ENCODE results near the gene ANKRD11.

GRCh38 chr16:89491974-89492687 lies 1.8 kb upstream of the ANKRD11 start:
- TF ChIP-seq CTCF (optimal IDR thresholded peaks at IDR 0.05 in 1 of 3, IDR thresholded peaks at IDR 0.05 in 1 of 3, conservative IDR thresholded peaks at IDR 0.05 in 1 of 3; ENCODE audit: extremely low read depth in 1 of 3, insufficient read depth in 2 of 3, low read length in 3 of 3) (no peak), EZH2 (IDR thresholded peaks at IDR 0.05; ENCODE audit: low read length) (no peak)
